Ureter (tissue), 1 donor: Measurements from ENCODE around the gene PNPLA6. TPM values are rescaled to one million over a fixed set of nuclear protein-coding genes. Genes with fewer than 3 reads are reported as not detected.

Source experiments
- DNase-seq: peaks from one replicate; pipeline ENCODE4 v3.0.0-alpha.2; 2020; ENCODE audit warnings: low spot score
- total RNA-seq: library from RNA; stranded (reverse); gene quantifications from one replicate; pipeline ENCODE4 v1.2.4, GENCODE V29; 2023
- donor health status: DM: yes; HTN: yes; CAD: no.

Gene PNPLA6
- total RNA-seq, 1 donor from 2014 or later = 79.5 TPM

DNA sequence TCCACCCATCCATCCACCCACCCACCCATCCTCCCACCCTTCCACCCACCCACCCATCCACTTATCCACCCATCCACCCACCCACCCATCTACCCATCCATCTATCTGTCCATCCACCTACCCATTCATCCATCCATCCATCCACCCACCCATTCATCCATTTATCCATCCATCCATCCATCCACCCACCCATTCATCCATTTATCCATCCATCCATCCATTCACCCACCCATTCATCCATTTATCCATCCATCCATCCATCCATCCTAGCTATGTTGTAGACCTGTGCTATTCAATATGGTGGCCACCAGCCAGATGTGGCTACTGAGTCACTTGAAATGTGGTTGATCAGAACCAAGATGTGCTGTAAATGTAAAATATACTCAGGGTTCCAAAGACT is 65.2 kb downstream of the PNPLA6 start:
- no peak for DNase-seq

DNA sequence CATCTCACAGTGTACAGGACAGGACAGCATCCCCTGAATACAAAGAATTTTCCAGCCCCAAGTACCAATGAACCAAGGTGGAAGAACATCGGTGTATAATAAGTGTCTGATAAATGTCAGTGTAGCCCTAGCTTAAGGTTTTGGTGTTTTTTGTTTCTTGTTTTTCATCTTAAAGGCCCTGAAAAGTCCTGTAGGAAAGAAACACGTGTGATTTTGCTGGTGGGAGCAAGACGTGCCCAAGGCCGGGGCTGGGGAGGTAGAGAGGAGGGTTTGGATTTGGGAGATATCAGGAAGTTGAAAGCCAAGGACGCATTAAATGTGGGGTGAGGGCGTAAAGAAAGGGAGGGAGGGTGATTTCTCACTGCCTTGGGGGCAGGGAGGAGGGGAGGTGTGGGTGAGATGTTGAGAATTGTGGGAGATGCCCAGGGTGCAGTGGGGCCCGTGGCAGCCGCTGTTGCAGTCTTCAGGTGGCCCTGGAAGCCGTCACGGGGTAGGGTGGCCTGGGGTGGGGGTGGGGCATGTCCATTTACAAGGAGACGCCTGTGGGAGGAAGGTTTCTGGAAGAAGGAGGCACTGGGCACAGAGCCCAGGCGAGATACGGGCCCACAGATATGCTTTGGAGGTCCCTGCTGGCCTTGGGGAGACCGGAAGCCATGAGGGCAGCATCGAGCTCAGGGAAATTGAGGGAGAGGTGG is 66.9 kb downstream of the PNPLA6 start:
- no peak for DNase-seq

DNA sequence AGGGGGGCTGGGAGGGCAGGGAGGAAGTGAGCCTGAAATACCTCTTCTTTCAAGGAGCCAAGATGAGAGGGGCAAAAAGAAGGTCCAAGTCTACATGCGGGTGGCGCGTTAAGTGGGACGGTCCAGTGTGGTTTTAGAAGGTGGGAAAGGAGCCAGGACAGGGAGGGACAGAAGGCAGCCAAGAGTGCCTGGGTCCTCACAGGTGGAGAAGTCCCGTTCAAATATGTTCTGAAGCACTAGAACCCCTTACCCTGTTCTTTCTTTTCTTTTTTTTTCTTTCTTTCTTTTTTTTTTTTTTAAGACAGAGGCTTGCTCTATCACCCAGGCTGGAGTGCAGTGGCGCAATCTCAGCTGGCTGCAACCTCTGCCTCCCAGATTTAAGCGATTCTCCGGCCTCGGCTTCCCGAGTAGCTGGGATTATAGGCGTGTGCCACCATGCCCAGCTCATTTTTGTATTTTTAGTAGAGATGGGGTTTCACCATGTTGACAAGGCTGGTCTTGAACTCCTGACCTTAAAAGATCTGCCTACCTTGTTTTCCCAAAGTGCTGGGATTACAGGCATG is 67.5 kb downstream of the PNPLA6 start:
- no peak for DNase-seq

DNA sequence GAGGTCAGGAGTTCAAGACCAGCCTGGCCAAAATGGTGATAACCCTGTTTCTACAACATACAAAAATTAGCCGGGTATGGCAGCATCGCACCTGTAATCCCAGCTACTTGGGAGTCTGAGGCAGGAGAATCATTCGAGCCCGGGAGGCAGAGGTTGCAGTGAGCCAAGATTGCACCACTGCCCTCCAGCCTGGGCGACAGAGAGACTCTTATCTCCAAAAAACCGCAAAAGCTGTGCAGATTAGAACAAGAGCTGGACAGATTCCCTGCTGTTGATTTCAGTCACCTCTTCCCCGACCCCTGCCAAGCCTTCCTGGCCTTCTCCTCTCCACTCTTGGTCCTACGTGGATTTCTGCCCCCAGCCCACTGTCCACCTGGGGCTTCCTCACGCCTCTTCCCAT is 68.4 kb downstream of the PNPLA6 start:
- no peak for DNase-seq

DNA sequence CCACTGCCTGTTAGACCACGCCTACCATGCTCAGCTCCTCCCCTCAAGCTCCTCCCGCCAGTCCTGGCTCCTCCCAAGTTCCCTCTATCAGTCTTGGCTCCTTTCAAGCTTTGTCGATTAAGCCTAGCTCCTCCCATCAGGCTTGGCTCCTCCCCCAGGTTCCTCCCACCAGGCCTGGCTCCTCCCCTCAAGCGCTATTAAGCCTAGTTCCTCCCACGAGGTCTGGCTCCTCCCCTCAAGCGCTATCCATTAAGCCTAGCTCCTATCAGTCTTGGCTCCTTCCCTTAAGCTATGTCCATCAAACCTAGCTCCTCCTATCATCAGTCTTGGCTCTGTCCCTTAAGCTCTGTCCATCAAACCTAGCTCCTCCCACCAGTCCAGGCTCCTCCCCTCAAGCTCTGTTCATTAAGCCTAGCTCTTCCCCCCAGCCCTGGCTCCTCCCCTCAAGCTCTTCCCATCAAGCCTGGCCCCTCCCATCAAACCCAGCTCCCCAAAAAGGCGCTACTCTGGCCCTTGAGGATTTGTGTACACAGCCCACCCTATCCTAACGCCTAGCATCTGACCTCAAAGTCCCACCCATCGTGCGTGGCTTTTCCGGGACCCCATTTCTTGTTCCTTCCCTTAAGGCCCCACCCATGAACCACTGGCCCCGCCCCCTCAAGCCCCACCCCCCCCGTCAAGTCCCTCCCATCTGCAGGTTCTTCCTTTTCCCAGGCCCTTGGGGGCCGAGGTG is 70.1 kb downstream of the PNPLA6 start:
- no peak for DNase-seq

DNA sequence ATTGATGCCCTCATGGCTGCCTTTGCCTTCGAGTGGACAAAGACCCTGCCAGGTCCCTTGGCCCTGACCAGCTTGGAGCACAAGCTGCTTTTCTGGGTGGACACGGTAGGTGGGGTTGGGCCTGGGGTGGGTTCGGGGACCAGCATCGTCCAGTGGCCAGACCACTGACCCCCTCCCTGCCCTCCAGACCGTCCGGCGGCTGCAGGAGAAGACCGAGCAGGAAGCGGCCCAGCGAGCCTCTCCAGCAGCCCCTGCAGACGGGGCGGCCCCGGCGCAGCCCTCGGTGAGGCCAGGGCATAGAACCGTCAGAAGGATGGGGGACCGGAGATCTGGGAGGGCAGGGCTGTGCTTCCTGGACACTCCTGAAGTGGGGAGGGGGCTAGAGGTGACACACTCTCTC is 70.8 kb downstream of the PNPLA6 start:
- DNase-seq = no peak

DNA sequence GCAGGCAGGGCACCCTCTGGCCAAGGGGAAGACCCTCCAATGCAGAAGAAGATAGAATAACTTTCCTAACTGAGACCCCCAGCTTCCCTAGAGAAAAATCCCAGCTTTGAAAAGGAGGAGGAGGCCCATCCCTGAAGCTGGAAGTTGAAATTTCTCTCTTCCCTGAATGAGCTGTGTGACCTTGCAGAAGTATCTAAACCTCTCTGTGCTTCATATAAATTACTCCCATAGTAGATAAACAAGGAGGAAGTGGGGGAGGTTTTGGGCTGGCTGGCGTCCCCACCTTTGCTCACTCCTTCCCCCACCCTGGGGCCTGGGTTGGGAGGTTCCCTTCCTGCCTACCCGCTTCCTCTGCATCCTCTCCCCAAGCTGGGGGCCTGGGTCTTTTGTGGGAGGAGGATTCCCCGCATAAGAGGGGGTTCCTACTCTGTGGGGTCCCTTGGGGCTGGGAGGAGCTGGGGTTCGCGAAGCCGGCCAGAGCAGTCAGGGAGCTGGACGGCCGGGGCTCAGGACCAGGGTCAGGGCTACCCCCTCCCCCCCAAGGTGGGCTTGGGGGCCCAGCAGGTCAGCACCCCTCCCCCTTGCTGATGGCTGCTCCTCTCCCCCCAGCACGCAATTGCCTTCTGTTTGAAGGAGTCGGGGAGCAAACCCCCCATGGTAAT is 71.8 kb downstream of the PNPLA6 start:
- no peak for DNase-seq

DNA sequence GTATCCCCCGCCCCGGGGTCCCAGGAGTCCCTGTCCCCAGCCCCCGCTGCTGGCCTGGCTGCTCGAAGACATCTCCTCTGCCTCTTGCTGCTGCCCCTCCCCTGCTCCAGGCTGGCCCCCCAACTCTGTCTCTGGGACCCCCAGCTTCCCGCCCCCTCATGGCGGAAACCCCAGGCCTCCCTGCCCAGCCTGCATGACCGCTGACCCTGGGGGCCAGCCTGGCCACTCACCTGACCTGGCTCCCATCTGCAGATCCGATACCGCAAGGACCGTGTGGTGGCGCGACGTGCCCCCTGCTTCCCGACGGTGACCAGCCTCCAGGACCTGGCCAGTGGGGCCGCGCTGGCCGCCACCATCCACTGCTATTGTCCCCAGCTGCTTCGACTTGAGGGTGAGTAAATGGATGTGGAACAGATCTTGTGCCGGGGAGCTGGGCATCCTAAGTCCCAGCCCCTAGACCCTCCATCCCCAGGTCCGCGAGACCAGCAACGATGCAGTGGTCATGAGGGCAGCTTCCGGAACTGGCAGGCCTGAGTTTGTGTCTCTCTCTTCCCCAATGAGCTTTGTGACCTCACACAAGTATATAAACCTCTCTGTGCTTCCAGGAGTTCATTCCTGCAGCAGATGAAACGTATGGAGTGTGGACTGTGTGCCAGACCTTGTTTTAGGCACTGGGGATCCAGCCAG is 72.5 kb downstream of the PNPLA6 start:
- DNase-seq = no peak

DNA sequence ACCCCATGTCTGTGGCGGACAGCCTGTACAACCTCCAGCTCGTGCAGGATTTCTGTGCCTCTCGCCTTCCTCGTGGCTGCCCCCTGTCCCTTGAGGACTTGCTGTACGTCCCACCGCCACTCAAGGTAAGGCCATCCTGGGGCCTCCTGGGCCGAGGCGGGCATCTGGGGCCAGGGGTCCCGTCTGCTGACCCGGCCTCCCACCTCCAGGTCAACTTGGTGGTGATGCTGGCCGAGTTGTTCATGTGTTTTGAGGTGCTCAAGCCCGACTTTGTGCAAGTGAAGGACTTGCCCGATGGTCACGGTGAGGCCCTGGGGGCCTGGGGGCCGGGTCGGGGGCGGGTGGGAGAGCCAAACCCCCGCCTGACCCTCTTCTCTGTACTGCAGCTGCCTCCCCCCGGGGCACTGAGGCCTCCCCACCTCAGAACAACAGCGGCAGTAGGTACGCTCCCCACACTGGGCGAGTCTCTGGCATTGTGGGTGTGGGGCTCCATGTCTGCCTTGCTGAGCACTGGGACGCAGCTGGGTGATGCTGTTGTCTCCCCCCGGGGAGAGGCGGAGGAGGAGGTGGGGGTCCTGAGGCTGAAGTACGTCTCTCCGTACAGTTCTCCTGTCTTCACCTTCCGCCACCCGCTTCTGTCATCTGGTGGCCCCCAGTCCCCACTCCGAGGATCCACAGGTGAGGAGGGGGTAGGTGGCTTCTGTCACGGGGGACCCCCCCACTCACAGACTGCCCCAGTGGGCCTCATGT is 75.1 kb downstream of the PNPLA6 start:
- DNase-seq = no peak

Other genes starting within 250 kb of the PNPLA6 start
- 78.9 TPM for gene INSR, start 241.3 kb upstream of the PNPLA6 start, total RNA-seq
- gene ARHGEF18, start 186.8 kb upstream of the PNPLA6 start, total RNA-seq = 54.2 TPM
- gene PEX11G, start 46.7 kb upstream of the PNPLA6 start, total RNA-seq = 7.8 TPM
- 34.3 TPM for gene ZNF358, start 19.6 kb upstream of the PNPLA6 start, total RNA-seq
- gene MCOLN1, start 13.1 kb upstream of the PNPLA6 start, total RNA-seq = 20.0 TPM
- gene CAMSAP3, start 60.1 kb downstream of the PNPLA6 start, total RNA-seq = 29.3 TPM
- gene XAB2, start 93.8 kb downstream of the PNPLA6 start, total RNA-seq = 39.0 TPM
- 66.7 TPM for gene PET100, start 94.1 kb downstream of the PNPLA6 start, total RNA-seq
- gene PCP2, start 98.0 kb downstream of the PNPLA6 start, total RNA-seq = 1.7 TPM
- gene STXBP2, start 101.4 kb downstream of the PNPLA6 start, total RNA-seq = 122 TPM
- gene RETN, start 133.3 kb downstream of the PNPLA6 start, total RNA-seq = not detected
- not detected for gene MCEMP1, start 141.4 kb downstream of the PNPLA6 start, total RNA-seq
- gene TRAPPC5, start 145.1 kb downstream of the PNPLA6 start, total RNA-seq = 80.8 TPM
- not detected for gene FCER2, start 166.4 kb downstream of the PNPLA6 start, total RNA-seq
- gene CLEC4G, start 196.4 kb downstream of the PNPLA6 start, total RNA-seq = 0.57 TPM
- 3.3 TPM for gene CD209, start 211.8 kb downstream of the PNPLA6 start, total RNA-seq
- gene CLEC4M, start 227.5 kb downstream of the PNPLA6 start, total RNA-seq = not detected